Measurements from ENCODE around the gene KRT34. TPM values are rescaled to one million over a fixed set of nuclear protein-coding genes. Genes with fewer than 3 reads are reported as not detected.
"Not testable (repeated sequence)": the region's sequence is repeated elsewhere in the genome, so short reads cannot be mapped to it uniquely, and the experiment has no call there.

The KRT34 gene
- 0.10 TPM for total RNA-seq

- H3K4me1 ChIP-seq (ENCODE audit: insufficient read depth, low read length); H3K4me3 ChIP-seq (ENCODE audit: low read length); H3K27me3 ChIP-seq (ENCODE audit: insufficient read depth, low read length); H3K9me3 ChIP-seq (ENCODE audit: low read depth, low read length): not testable (repeated sequence)
These were observed at the start of gene KRT34 for GRCh38 chr17:41381943-41382342. TSS of gene KRT34 (minus strand) at chr17:41382306. CDS start at chr17:41382246, 60 bp downstream.

- not testable (repeated sequence) for H3K9me3 ChIP-seq (ENCODE audit: low read depth, low read length); H3K4me1 ChIP-seq (ENCODE audit: insufficient read depth, low read length); H3K27me3 ChIP-seq (ENCODE audit: insufficient read depth, low read length); H3K4me3 ChIP-seq (ENCODE audit: low read length)
These were observed 48.3 kb upstream of the KRT34 start for GRCh38 chr17:41430376-41430775.

- H3K9me3 ChIP-seq (ENCODE audit: low read depth, low read length), result no peaks in the 10 kb centered on the region
- no peak overlapping the region for H3K4me3 ChIP-seq (ENCODE audit: low read length)
- peaks cover 3% of the 10 kb centered on the region for H3K27me3 ChIP-seq (ENCODE audit: insufficient read depth, low read length)
- no peaks in the 10 kb centered on the region for H3K4me1 ChIP-seq (ENCODE audit: insufficient read depth, low read length)
These were observed 47.6 kb upstream of the KRT34 start for GRCh38 chr17:41429667-41430066.

GRCh38 chr17:41428591-41429291, 46.6 kb upstream of the KRT34 start:
- no peaks in the 10 kb centered on the region for H3K4me1 ChIP-seq (ENCODE audit: insufficient read depth, low read length)
- no peaks in the 10 kb centered on the region for H3K9me3 ChIP-seq (ENCODE audit: low read depth, low read length)
- H3K4me3 ChIP-seq (ENCODE audit: low read length), result no peak overlapping the region
- peaks cover 3% of the 10 kb centered on the region for H3K27me3 ChIP-seq (ENCODE audit: insufficient read depth, low read length)

- Histone ChIP-seq H3K27me3 (ENCODE audit: insufficient read depth, low read length) (no peaks in the 10 kb centered on the region), H3K9me3 (ENCODE audit: low read depth, low read length) (no peaks in the 10 kb centered on the region), H3K4me1 (ENCODE audit: insufficient read depth, low read length) (no peaks in the 10 kb centered on the region)
These were observed 42.1 kb upstream of the KRT34 start, which contains the start of gene KRT37 for GRCh38 chr17:41424111-41424635. TSS of gene KRT37 (minus strand) at chr17:41424585. CDS start at chr17:41424523, 62 bp downstream.

GRCh38 chr17:41422586-41422985, 40.5 kb upstream of the KRT34 start:
- not testable (repeated sequence) for H3K9me3 ChIP-seq (ENCODE audit: low read depth, low read length); H3K27me3 ChIP-seq (ENCODE audit: insufficient read depth, low read length); H3K4me3 ChIP-seq (ENCODE audit: low read length); H3K4me1 ChIP-seq (ENCODE audit: insufficient read depth, low read length)

More at GRCh38 chr17:41424111-41424635, 42.1 kb upstream of the KRT34 start, which contains the start of gene KRT37:
- no peak within 1 kb of the TSS for H3K4me3 ChIP-seq (ENCODE audit: low read length)

- no peaks in the 10 kb centered on the region for H3K9me3 ChIP-seq (ENCODE audit: low read depth, low read length)
- peaks cover 7% of the 10 kb centered on the region for H3K4me1 ChIP-seq (ENCODE audit: insufficient read depth, low read length)
- H3K4me3 ChIP-seq (ENCODE audit: low read length), result no peak overlapping the region
- no peaks in the 10 kb centered on the region for H3K27me3 ChIP-seq (ENCODE audit: insufficient read depth, low read length)
These were observed 39.5 kb upstream of the KRT34 start for GRCh38 chr17:41421617-41422016.

- Histone ChIP-seq H3K9me3 (ENCODE audit: low read depth, low read length) (no peaks in the 10 kb centered on the region), H3K4me3 (ENCODE audit: low read length) (no peak overlapping the region), H3K4me1 (ENCODE audit: insufficient read depth, low read length) (peaks cover 7% of the 10 kb centered on the region), H3K27me3 (ENCODE audit: insufficient read depth, low read length) (no peaks in the 10 kb centered on the region)
These were observed 39.0 kb upstream of the KRT34 start for GRCh38 chr17:41421116-41421515.

GRCh38 chr17:41420134-41420533, 38.0 kb upstream of the KRT34 start:
- H3K9me3 ChIP-seq (ENCODE audit: low read depth, low read length), result no peaks in the 10 kb centered on the region
- H3K4me3 ChIP-seq (ENCODE audit: low read length), result no peak overlapping the region
- peaks cover 7% of the 10 kb centered on the region for H3K4me1 ChIP-seq (ENCODE audit: insufficient read depth, low read length)
- H3K27me3 ChIP-seq (ENCODE audit: insufficient read depth, low read length), result no peaks in the 10 kb centered on the region

GRCh38 chr17:41419716-41420115, 37.6 kb upstream of the KRT34 start:
- H3K27me3 ChIP-seq (ENCODE audit: insufficient read depth, low read length), result no peaks in the 10 kb centered on the region
- peaks cover 7% of the 10 kb centered on the region for H3K4me1 ChIP-seq (ENCODE audit: insufficient read depth, low read length)
- no peaks in the 10 kb centered on the region for H3K9me3 ChIP-seq (ENCODE audit: low read depth, low read length)

GRCh38 chr17:41418116-41418860, 36.2 kb upstream of the KRT34 start:
- no peak overlapping the region for H3K4me3 ChIP-seq (ENCODE audit: low read length)
- peaks cover 7% of the 10 kb centered on the region for H3K4me1 ChIP-seq (ENCODE audit: insufficient read depth, low read length)
- no peaks in the 10 kb centered on the region for H3K9me3 ChIP-seq (ENCODE audit: low read depth, low read length)
- no peaks in the 10 kb centered on the region for H3K27me3 ChIP-seq (ENCODE audit: insufficient read depth, low read length)

More at GRCh38 chr17:41419716-41420115, 37.6 kb upstream of the KRT34 start:
- no peak overlapping the region for H3K4me3 ChIP-seq (ENCODE audit: low read length)

GRCh38 chr17:41417576-41418015, 35.5 kb upstream of the KRT34 start:
- Histone ChIP-seq H3K27me3 (ENCODE audit: insufficient read depth, low read length) (no peaks in the 10 kb centered on the region), H3K4me3 (ENCODE audit: low read length) (no peak overlapping the region), H3K9me3 (ENCODE audit: low read depth, low read length) (no peaks in the 10 kb centered on the region), H3K4me1 (ENCODE audit: insufficient read depth, low read length) (peaks cover 7% of the 10 kb centered on the region)

- Histone ChIP-seq H3K27me3 (ENCODE audit: insufficient read depth, low read length) (no peaks in the 10 kb centered on the region), H3K9me3 (ENCODE audit: low read depth, low read length) (no peaks in the 10 kb centered on the region), H3K4me1 (ENCODE audit: insufficient read depth, low read length) (peaks cover 7% of the 10 kb centered on the region), H3K4me3 (ENCODE audit: low read length) (no peak overlapping the region)
These were observed 35.0 kb upstream of the KRT34 start for GRCh38 chr17:41417127-41417526.

GRCh38 chr17:41416479-41416878, 34.4 kb upstream of the KRT34 start:
- Histone ChIP-seq H3K27me3 (ENCODE audit: insufficient read depth, low read length) (no peaks in the 10 kb centered on the region), H3K4me3 (ENCODE audit: low read length) (no peak overlapping the region), H3K9me3 (ENCODE audit: low read depth, low read length) (no peaks in the 10 kb centered on the region), H3K4me1 (ENCODE audit: insufficient read depth, low read length) (peaks cover 7% of the 10 kb centered on the region)

GRCh38 chr17:41415833-41416335, 33.8 kb upstream of the KRT34 start:
- H3K9me3 ChIP-seq (ENCODE audit: low read depth, low read length), result no peaks in the 10 kb centered on the region
- no peak overlapping the region for H3K4me3 ChIP-seq (ENCODE audit: low read length)
- H3K27me3 ChIP-seq (ENCODE audit: insufficient read depth, low read length), result no peaks in the 10 kb centered on the region
- H3K4me1 ChIP-seq (ENCODE audit: insufficient read depth, low read length), result peaks cover 7% of the 10 kb centered on the region

Data from mononuclear cell (primary cell).